OCI-LY7 (cell line): ENCODE data around the gene BCAR1. TPM values are rescaled to one million over a fixed set of nuclear protein-coding genes. Genes with fewer than 3 reads are reported as not detected.

Experiments
- BruUV-seq: library from RNA; stranded (reverse); fragments of 400-500 nt; replicated peaks from 2 replicates; lab custom pipeline; 2021; lab: Mats Ljungman, UMichigan
- CTCF ChIA-PET: fragments of 300-600 bp; sonication (Branson Sonifier 250); formaldehyde crosslinking; loops from one replicate; lab custom pipeline; 2022; ENCODE audit warnings: antibody characterized with exemption; ENCODE audit not compliant: unreplicated experiment; lab: Charles Lee
- POLR2A ChIA-PET: fragments of 300-600 bp; sonication (Branson Sonifier 250); formaldehyde crosslinking; loops from one replicate; lab custom pipeline; 2022; ENCODE audit warnings: antibody characterized with exemption; lab: Charles Lee
- DNase-seq: peaks from one replicate; pipeline ENCODE4 v3.0.0-alpha.2; 2015; ENCODE audit warnings: low spot score
- H2AFZ ChIP-seq: fragments of 200-600 bp; sonication (generic), shearing (Covaris generic); 2 replicates; pipeline ENCODE4 v1.6.1; 2014; ENCODE audit warnings: mild to moderate bottlenecking, antibody characterized with exemption, low read length, moderate library complexity
- H3K27ac ChIP-seq: fragments of 200-600 bp; sonication (generic); 2 replicates; pipeline ENCODE4 v1.5.1; 2014; ENCODE audit warnings: mixed run types, low read depth, mild to moderate bottlenecking, moderate library complexity, low read length, inconsistent platforms; ENCODE audit not compliant: poor library complexity, severe bottlenecking
- H3K36me3 ChIP-seq: fragments of 200-600 bp; sonication (generic); 2 replicates; pipeline ENCODE4 v1.6.1; 2014; ENCODE audit warnings: mild to moderate bottlenecking, antibody characterized with exemption, low read length, moderate library complexity, mixed read lengths; ENCODE audit not compliant: insufficient read depth
- H3K4me1 ChIP-seq: fragments of 200-600 bp; sonication (generic); 2 replicates; pipeline ENCODE4 v1.5.1; 2014; ENCODE audit warnings: mild to moderate bottlenecking, low read length; ENCODE audit not compliant: insufficient read depth, poor library complexity, severe bottlenecking
- H3K4me2 ChIP-seq: fragments of 200-600 bp; sonication (generic); 2 replicates; pipeline ENCODE4 v1.6.1; 2014; ENCODE audit warnings: mild to moderate bottlenecking, low read length
- H3K4me3 ChIP-seq: fragments of 200-600 bp; sonication (generic); 2 replicates; pipeline ENCODE4 v1.5.1; 2014; ENCODE audit warnings: mild to moderate bottlenecking, low read depth, low read length; ENCODE audit not compliant: poor library complexity, severe bottlenecking
- H3K79me2 ChIP-seq: fragments of 200-600 bp; sonication (generic); 2 replicates; pipeline ENCODE4 v1.6.1; 2016; ENCODE audit warnings: low read depth, mild to moderate bottlenecking, low read length, moderate library complexity, mixed read lengths; ENCODE audit not compliant: insufficient read depth
- H3K9me2 ChIP-seq: fragments of 200-600 bp; sonication (generic); 2 replicates; pipeline ENCODE4 v1.6.1; 2016; ENCODE audit warnings: mild to moderate bottlenecking, low read length, mixed read lengths; ENCODE audit not compliant: insufficient read depth
- H3K9me3 ChIP-seq: fragments of 200-600 bp; sonication (generic); 2 replicates; pipeline ENCODE4 v1.6.1; 2014; ENCODE audit warnings: mild to moderate bottlenecking, mixed run types, low read length, mixed read lengths
- H4K20me1 ChIP-seq: fragments of 200-600 bp; sonication (generic); 2 replicates; pipeline ENCODE4 v1.6.1; 2014; ENCODE audit warnings: mild to moderate bottlenecking, antibody characterized with exemption, low read length, moderate library complexity, mixed read lengths; ENCODE audit not compliant: insufficient read depth
- EZH2phosphoT487 ChIP-seq: fragments of 200-600 bp; sonication (generic); IDR thresholded peaks from 2 replicates; pipeline ENCODE4 v1.6.1; 2018; ENCODE audit warnings: low read depth, borderline replicate concordance, mild to moderate bottlenecking, mixed run types, antibody characterized with exemption, low read length, moderate library complexity, mixed read lengths
- intact Hi-C: fragments of 100-400 bp; cut with micrococcal nuclease; formaldehyde crosslinking; loops from one replicate; pipeline ENCODE4 v1.10.0; 2022; ENCODE audit not compliant: unreplicated experiment
- total RNA-seq, 2 experiments: library from RNA; depleted of rRNA in 1 of 2; stranded (reverse); fragments of >200 nt in 1 of 2; shearing (Covaris generic) in 1 of 2; gene quantifications; 2 replicates each; pipeline ENCODE4 v1.2.3, GENCODE V29; 2014 to 2022
- TF ChIP-seq, protein P1 (sequence below): fragments of 200-600 bp; sonication (generic); conservative IDR thresholded peaks from 2 replicates; pipeline ENCODE4 v1.5.1; 2014; ENCODE audit warnings: mild to moderate bottlenecking, antibody characterized with exemption, low read length, moderate library complexity, mixed read lengths

BCAR1 gene
- total RNA-seq, 2 experiments from 2014 or later = 10.0 to 15.1 TPM

DNA sequence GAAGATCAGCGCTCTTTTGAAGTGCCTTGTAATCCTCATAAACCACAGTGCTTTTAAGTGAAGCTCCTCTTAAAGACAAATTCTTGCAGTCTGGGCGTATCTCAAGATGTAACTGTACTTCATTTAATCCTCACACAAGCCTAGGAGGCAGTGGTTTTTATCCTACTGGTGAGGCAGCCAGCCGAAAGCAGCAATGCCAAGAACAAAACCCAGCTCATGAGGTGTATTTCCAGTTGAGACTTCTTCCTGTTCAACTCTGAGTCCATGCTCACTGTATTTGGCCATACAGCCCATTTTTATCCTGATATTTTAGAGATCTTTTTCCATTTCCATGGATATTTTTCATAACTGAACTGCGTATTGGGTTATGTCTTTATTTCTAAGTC, 58.2 kb downstream of the BCAR1 start:
- CTCF ChIA-PET = no interaction called here
- H3K4me2 ChIP-seq = no peak overlapping the region
- H3K4me1 ChIP-seq = no peaks in the 10 kb centered on the region
- H3K9me3 ChIP-seq = no peaks in the 10 kb centered on the region
- no TSS peak for BruUV-seq
- TF ChIP-seq, protein P1, sequence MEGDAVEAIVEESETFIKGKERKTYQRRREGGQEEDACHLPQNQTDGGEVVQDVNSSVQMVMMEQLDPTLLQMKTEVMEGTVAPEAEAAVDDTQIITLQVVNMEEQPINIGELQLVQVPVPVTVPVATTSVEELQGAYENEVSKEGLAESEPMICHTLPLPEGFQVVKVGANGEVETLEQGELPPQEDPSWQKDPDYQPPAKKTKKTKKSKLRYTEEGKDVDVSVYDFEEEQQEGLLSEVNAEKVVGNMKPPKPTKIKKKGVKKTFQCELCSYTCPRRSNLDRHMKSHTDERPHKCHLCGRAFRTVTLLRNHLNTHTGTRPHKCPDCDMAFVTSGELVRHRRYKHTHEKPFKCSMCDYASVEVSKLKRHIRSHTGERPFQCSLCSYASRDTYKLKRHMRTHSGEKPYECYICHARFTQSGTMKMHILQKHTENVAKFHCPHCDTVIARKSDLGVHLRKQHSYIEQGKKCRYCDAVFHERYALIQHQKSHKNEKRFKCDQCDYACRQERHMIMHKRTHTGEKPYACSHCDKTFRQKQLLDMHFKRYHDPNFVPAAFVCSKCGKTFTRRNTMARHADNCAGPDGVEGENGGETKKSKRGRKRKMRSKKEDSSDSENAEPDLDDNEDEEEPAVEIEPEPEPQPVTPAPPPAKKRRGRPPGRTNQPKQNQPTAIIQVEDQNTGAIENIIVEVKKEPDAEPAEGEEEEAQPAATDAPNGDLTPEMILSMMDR = no peak
- no peak for TF ChIP-seq EZH2phosphoT487
- no peaks in the 10 kb centered on the region for H3K79me2 ChIP-seq
- no peaks in the 10 kb centered on the region for H3K36me3 ChIP-seq
- H3K4me3 ChIP-seq = no peak overlapping the region
- POLR2A ChIA-PET = interaction anchor here (0.6 kb wide), 1 partner anchor 9 kb away, joined by 4 read pairs; no protein-coding TSS in a partner anchor
- intact Hi-C loops = no loop called here
- no peaks in the 10 kb centered on the region for H3K9me2 ChIP-seq
- H4K20me1 ChIP-seq = no peaks in the 10 kb centered on the region
- no peak for DNase-seq
- H2AFZ ChIP-seq = no peak overlapping the region
- H3K27ac ChIP-seq = no peak overlapping the region

GRCh38 chr16:75192606-75193264, 58.7 kb downstream of the BCAR1 start:
- POLR2A ChIA-PET = no interaction called here

More at GRCh38 chr16:75192606-75193264, 58.7 kb downstream of the BCAR1 start:
- no peak overlapping the region for H2AFZ ChIP-seq
- H3K9me2 ChIP-seq = no peaks in the 10 kb centered on the region
- H3K4me2 ChIP-seq = no peak overlapping the region
- TF ChIP-seq EZH2phosphoT487 = no peak
- TF ChIP-seq, protein P1 = no peak
- intact Hi-C loops = no loop called here
- no peak overlapping the region for H3K4me3 ChIP-seq
- no peaks in the 10 kb centered on the region for H3K4me1 ChIP-seq
- H3K79me2 ChIP-seq = no peaks in the 10 kb centered on the region
- no peaks in the 10 kb centered on the region for H3K9me3 ChIP-seq
- no peaks in the 10 kb centered on the region for H3K36me3 ChIP-seq
- no TSS peak for BruUV-seq
- CTCF ChIA-PET = no interaction called here
- no peak for DNase-seq
- H3K27ac ChIP-seq = no peak overlapping the region
- H4K20me1 ChIP-seq = no peaks in the 10 kb centered on the region
